Measurements from ENCODE around the gene MYLK4.
"Not testable (repeated sequence)": the region's sequence is repeated elsewhere in the genome, so short reads cannot be mapped to it uniquely, and the experiment has no call there.

The MYLK4 gene

GRCh38 chr6:2777249-2777648 is 26.5 kb upstream of the MYLK4 start:
- DNase-seq, result no peak

GRCh38 chr6:2775003-2775402 is 24.3 kb upstream of the MYLK4 start:
- DNase-seq, result no peak

GRCh38 chr6:2773449-2773848 is 22.7 kb upstream of the MYLK4 start:
- DNase-seq, result no peak

- no peak for DNase-seq
Observed at GRCh38 chr6:2772840-2773239, 22.1 kb upstream of the MYLK4 start.

- no peak for DNase-seq
Observed at GRCh38 chr6:2771079-2771478, 20.4 kb upstream of the MYLK4 start.

- no peak for DNase-seq
Observed at GRCh38 chr6:2770171-2770570, 19.4 kb upstream of the MYLK4 start.

GRCh38 chr6:2768696-2769095 is 18.0 kb upstream of the MYLK4 start:
- no peak for DNase-seq

GRCh38 chr6:2767657-2768524 is 17.2 kb upstream of the MYLK4 start:
- DNase-seq, result no peak

- no peak for DNase-seq
Observed at GRCh38 chr6:2766767-2767656, 16.3 kb upstream of the MYLK4 start.

GRCh38 chr6:2765896-2766766 is 15.4 kb upstream of the MYLK4 start:
- peak; percentile 25 for DNase-seq

- peak; percentile 98 for DNase-seq
Observed at GRCh38 chr6:2765166-2765895, 14.6 kb upstream of the MYLK4 start, which contains the start of gene WRNIP1. TSS of gene WRNIP1 (plus strand) at chr6:2765393. CDS start at chr6:2765623, 230 bp downstream.

- DNase-seq, result peak; percentile 77
Observed at GRCh38 chr6:2764610-2765165, 14.0 kb upstream of the MYLK4 start.

- DNase-seq, result no peak
Observed at GRCh38 chr6:2763876-2764540, 13.3 kb upstream of the MYLK4 start.

- peak; percentile 11 for DNase-seq
Observed at GRCh38 chr6:2763345-2763841, 12.7 kb upstream of the MYLK4 start.

- not testable (repeated sequence) for DNase-seq
Observed at GRCh38 chr6:2762868-2763267, 12.1 kb upstream of the MYLK4 start.

GRCh38 chr6:2760882-2761842 is 10.4 kb upstream of the MYLK4 start:
- no peak for DNase-seq

GRCh38 chr6:2758980-2759379 is 8.3 kb upstream of the MYLK4 start:
- DNase-seq, result no peak

- no peak for DNase-seq
Observed at GRCh38 chr6:2756687-2757224, 6.0 kb upstream of the MYLK4 start.

- no peak for DNase-seq
Observed at GRCh38 chr6:2756241-2756640, 5.5 kb upstream of the MYLK4 start.
